Caco-2 (cell line): Measurements from ENCODE around the gene TSHB. TPM values are rescaled to one million over a fixed set of nuclear protein-coding genes. Genes with fewer than 3 reads are reported as not detected.

Source experiments
- BruUV-seq: library from RNA; stranded (reverse); fragments of 400-500 nt; replicated peaks from 2 replicates; lab custom pipeline; 2021; lab: Mats Ljungman, UMichigan
- CTCF ChIA-PET: fragments of 300-600 bp; sonication (Branson Sonifier 250); formaldehyde crosslinking; loops from one replicate; lab custom pipeline; 2022; ENCODE audit warnings: antibody characterized with exemption; lab: Charles Lee
- POLR2A ChIA-PET: fragments of 300-600 bp; sonication (Branson Sonifier 250); formaldehyde crosslinking; loops from one replicate; lab custom pipeline; 2022; ENCODE audit warnings: antibody characterized with exemption; lab: Charles Lee
- DNase-seq, 2 experiments: peaks; one replicate each; pipeline versions ENCODE4 v3.0.0 to v3.0.0-alpha.2; 2020 to 2022
- H3K27me3 ChIP-seq: replicated peaks from 2 replicates; pipeline ENCODE4 v1.6.0; 2011; ENCODE audit warnings: low read length; ENCODE audit not compliant: control insufficient read depth, insufficient read depth
- H3K36me3 ChIP-seq: 2 replicates; pipeline ENCODE4 v1.5.1; 2011; ENCODE audit warnings: low read length; ENCODE audit not compliant: control insufficient read depth, insufficient read depth
- H3K4me1 ChIP-seq: fragments of 250-450 bp; sonication (Bioruptor Pico); 2 replicates; pipeline ENCODE4 v1.5.1; 2020; ENCODE audit warnings: mild to moderate bottlenecking
- H3K4me3 ChIP-seq: 2 replicates; pipeline ENCODE4 v1.5.1; 2011; ENCODE audit warnings: low read depth, mild to moderate bottlenecking, control low read depth, low read length
- H3K9me3 ChIP-seq: fragments of 250-450 bp; sonication (Bioruptor Pico); 2 replicates; pipeline ENCODE4 v1.5.1; 2020; ENCODE audit warnings: mild to moderate bottlenecking, moderate library complexity
- H3K27ac Mint-ChIP-seq: one replicate; pipeline ENCODE4 v1.8.0; 2022; ENCODE audit warnings: mixed read lengths; ENCODE audit not compliant: unreplicated experiment
- H3K27me3 Mint-ChIP-seq: one replicate; pipeline ENCODE4 v1.8.0; 2022; ENCODE audit warnings: mixed read lengths; ENCODE audit not compliant: insufficient read depth, unreplicated experiment
- H3K36me3 Mint-ChIP-seq: one replicate; pipeline ENCODE4 v1.8.0; 2022; ENCODE audit warnings: mild to moderate bottlenecking, mixed read lengths; ENCODE audit not compliant: insufficient read depth, unreplicated experiment
- H3K4me1 Mint-ChIP-seq: one replicate; pipeline ENCODE4 v1.8.0; 2022; ENCODE audit warnings: low read depth, mixed read lengths; ENCODE audit not compliant: unreplicated experiment
- H3K4me3 Mint-ChIP-seq: one replicate; pipeline ENCODE4 v1.8.0; 2022; ENCODE audit warnings: mild to moderate bottlenecking, moderate library complexity, mixed read lengths; ENCODE audit not compliant: unreplicated experiment
- H3K9me3 Mint-ChIP-seq: one replicate; pipeline ENCODE4 v1.8.0; 2022; ENCODE audit warnings: mixed read lengths; ENCODE audit not compliant: unreplicated experiment
- intact Hi-C: fragments of 100-400 bp; cut with micrococcal nuclease; formaldehyde crosslinking; loops from one replicate; pipeline ENCODE4 v1.10.0; 2022; ENCODE audit not compliant: unreplicated experiment
- total RNA-seq: library from RNA; stranded (reverse); gene quantifications from 2 replicates; pipeline ENCODE4 v1.2.3, GENCODE V29; 2022
- TF ChIP-seq, protein P1 (sequence below), 2 experiments: fragments of 200-600 bp in 1 of 2; IDR thresholded peaks; 1 replicate in 1 of 2; 2 replicates in 1 of 2; pipeline versions ENCODE4 v1.5.1 to v1.8.0; 2011 to 2022; ENCODE audit warnings: antibody characterized with exemption in 1 of 2, control low read depth in 1 of 2, inconsistent platforms in 1 of 2, low read depth in 1 of 2, low read length in 1 of 2, mild to moderate bottlenecking in 1 of 2, moderate library complexity in 1 of 2; ENCODE audit not compliant: insufficient read depth in 1 of 2, severe bottlenecking in 1 of 2, unreplicated experiment in 1 of 2

Gene TSHB
- total RNA-seq, 1 experiment from 2014 or later, result not detected

DNA sequence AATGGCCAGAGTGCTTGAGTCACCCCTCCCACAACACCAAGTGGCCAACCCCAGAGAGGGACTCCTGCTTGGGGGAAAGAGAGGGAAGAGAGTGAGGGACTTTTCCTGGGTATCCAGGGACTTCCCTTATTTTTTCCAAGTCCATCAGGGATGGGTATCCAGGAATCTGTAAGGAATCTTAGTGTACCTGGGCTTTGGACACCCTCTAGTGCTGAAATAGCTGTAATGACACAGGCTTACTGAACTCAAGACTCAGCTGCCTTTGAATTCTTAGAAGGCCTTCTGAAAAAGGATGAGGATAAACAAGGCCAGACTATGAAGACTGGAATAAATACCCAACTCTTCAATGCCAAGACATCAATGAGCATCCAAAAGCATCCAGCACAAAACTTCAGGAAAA lies 12.0 kb downstream of the TSHB start:
- H3K36me3 ChIP-seq, result no peaks in the 10 kb centered on the region
- H3K4me1 ChIP-seq, result peaks cover 21% of the 10 kb centered on the region
- Mint-ChIP-seq H3K36me3 (no peaks in the 10 kb centered on the region), H3K27me3 (no peaks in the 10 kb centered on the region), H3K4me1 (no peaks in the 10 kb centered on the region), H3K9me3 (no peaks in the 10 kb centered on the region), H3K4me3 (no peak overlapping the region), H3K27ac (no peak overlapping the region)
- DNase-seq, result peak in 1 of 2 experiments; percentile 37
- BruUV-seq, result no TSS peak
- TF ChIP-seq, protein P1, sequence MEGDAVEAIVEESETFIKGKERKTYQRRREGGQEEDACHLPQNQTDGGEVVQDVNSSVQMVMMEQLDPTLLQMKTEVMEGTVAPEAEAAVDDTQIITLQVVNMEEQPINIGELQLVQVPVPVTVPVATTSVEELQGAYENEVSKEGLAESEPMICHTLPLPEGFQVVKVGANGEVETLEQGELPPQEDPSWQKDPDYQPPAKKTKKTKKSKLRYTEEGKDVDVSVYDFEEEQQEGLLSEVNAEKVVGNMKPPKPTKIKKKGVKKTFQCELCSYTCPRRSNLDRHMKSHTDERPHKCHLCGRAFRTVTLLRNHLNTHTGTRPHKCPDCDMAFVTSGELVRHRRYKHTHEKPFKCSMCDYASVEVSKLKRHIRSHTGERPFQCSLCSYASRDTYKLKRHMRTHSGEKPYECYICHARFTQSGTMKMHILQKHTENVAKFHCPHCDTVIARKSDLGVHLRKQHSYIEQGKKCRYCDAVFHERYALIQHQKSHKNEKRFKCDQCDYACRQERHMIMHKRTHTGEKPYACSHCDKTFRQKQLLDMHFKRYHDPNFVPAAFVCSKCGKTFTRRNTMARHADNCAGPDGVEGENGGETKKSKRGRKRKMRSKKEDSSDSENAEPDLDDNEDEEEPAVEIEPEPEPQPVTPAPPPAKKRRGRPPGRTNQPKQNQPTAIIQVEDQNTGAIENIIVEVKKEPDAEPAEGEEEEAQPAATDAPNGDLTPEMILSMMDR (IDR thresholded peaks at IDR 0.05; ENCODE audit: insufficient read depth in 1 of 2, low read depth in 1 of 2, low read length in 1 of 2, severe bottlenecking in 1 of 2, unreplicated experiment in 1 of 2), result peak; percentile 48 to 54
- ChIA-PET POLR2A (no interaction called here), CTCF (interaction anchor here (1.0 to 1.9 kb wide), 4 partner anchors 11 to 65 kb away, joined by 3 to 6 read pairs (median 6); no protein-coding TSS in a partner anchor)
- H3K9me3 ChIP-seq, result no peaks in the 10 kb centered on the region
- no peak overlapping the region for H3K4me3 ChIP-seq
- intact Hi-C loops, result loop anchor here (1.0 kb wide), 1 partner anchor 62 kb away; no protein-coding TSS in a partner anchor
- H3K27me3 ChIP-seq, result no peaks in the 10 kb centered on the region

DNA sequence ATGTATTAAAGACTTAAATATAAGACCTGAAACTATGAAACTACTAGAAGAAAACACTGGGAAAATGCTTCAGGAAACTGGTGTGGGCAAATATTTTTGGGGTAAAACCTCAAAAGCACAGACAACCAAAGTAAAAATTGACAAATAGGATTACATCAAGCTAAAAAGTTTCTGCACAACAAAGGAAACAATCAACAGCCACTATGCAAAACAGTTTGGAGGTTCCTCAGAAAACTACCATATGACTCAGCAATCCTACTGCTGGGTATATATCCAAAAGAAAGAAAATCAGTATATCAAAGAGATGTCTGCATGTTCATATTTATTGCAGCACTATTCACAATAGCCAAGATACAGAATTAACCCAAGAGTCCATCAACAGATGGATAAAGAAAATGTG lies 17.1 kb downstream of the TSHB start:
- Histone ChIP-seq H3K4me3 (no peak overlapping the region), H3K36me3 (no peaks in the 10 kb centered on the region), H3K27me3 (no peaks in the 10 kb centered on the region), H3K4me1 (no peaks in the 10 kb centered on the region), H3K9me3 (no peaks in the 10 kb centered on the region)
- DNase-seq, result no peak
- TF ChIP-seq, protein P1 (IDR thresholded peaks at IDR 0.05; ENCODE audit: insufficient read depth in 1 of 2, low read depth in 1 of 2, low read length in 1 of 2, severe bottlenecking in 1 of 2, unreplicated experiment in 1 of 2), result no peak
- POLR2A ChIA-PET, result no interaction called here
- no TSS peak for BruUV-seq
- no peaks in the 10 kb centered on the region for H3K9me3 Mint-ChIP-seq
- H3K36me3 Mint-ChIP-seq, result no peaks in the 10 kb centered on the region
- no peaks in the 10 kb centered on the region for H3K27me3 Mint-ChIP-seq
- CTCF ChIA-PET, result no interaction called here
- intact Hi-C loops, result no loop called here
- H3K4me1 Mint-ChIP-seq, result no peaks in the 10 kb centered on the region
- no peak overlapping the region for H3K27ac Mint-ChIP-seq
- H3K4me3 Mint-ChIP-seq, result no peak overlapping the region

DNA sequence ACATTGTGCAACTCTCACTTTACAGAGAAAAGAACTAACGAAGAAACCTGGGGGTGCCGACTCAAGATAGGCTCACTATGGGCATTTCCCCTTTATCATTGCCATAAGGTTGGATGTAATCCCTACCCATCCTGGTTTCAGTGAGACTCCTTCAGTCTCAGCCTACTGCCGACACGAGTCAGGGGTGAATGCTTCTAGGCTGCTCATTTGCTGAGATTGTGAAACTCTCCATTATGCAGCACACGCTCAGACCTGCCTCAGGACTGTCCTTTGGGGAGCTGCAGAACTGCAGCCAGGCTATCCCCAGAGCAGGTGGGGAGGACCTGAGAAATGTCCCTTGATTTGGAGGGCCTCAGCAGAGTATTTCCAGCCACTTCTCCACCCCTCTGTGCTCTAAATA lies 22.2 kb downstream of the TSHB start:
- H3K4me1 Mint-ChIP-seq, result no peaks in the 10 kb centered on the region
- BruUV-seq, result no TSS peak
- TF ChIP-seq, protein P1 (IDR thresholded peaks at IDR 0.05; ENCODE audit: insufficient read depth in 1 of 2, low read depth in 1 of 2, low read length in 1 of 2, severe bottlenecking in 1 of 2, unreplicated experiment in 1 of 2), result no peak
- Histone ChIP-seq H3K4me1 (peaks cover 9% of the 10 kb centered on the region), H3K36me3 (no peaks in the 10 kb centered on the region), H3K4me3 (no peak overlapping the region), H3K27me3 (no peaks in the 10 kb centered on the region), H3K9me3 (no peaks in the 10 kb centered on the region)
- H3K27ac Mint-ChIP-seq, result no peak overlapping the region
- H3K27me3 Mint-ChIP-seq, result no peaks in the 10 kb centered on the region
- CTCF ChIA-PET, result interaction anchor here (0.6 kb wide), 1 partner anchor 1128 kb away, joined by 3 read pairs; no protein-coding TSS in a partner anchor
- DNase-seq, result no peak
- H3K4me3 Mint-ChIP-seq, result no peak overlapping the region
- POLR2A ChIA-PET, result no interaction called here
- intact Hi-C loops, result loop anchor here (1.0 kb wide), 2 partner anchors 17 to 60 kb away; no protein-coding TSS in a partner anchor
- H3K36me3 Mint-ChIP-seq, result no peaks in the 10 kb centered on the region
- H3K9me3 Mint-ChIP-seq, result no peaks in the 10 kb centered on the region
